Stomach smooth muscle (tissue), 2 donors: ENCODE results near the gene N4BP2L1.
A peak's percentile ranks its signal among the peaks of the same experiment; 100 is the strongest.

ENCODE experiments used
- H3K27ac ChIP-seq: one replicate; pipeline ENCODE4 v1.7.0; 2013; ENCODE audit warnings: mild to moderate bottlenecking, low read length, inconsistent platforms
- H3K27me3 ChIP-seq, 2 donors: one replicate each; pipeline ENCODE4 v1.7.0; 2013; ENCODE audit warnings: low read length in 2 of 2; ENCODE audit not compliant: insufficient read depth in 2 of 2, control insufficient read depth in 1 of 2
- H3K36me3 ChIP-seq, 2 donors: one replicate each; pipeline ENCODE4 v1.7.0; 2013; ENCODE audit warnings: low read length in 2 of 2; ENCODE audit not compliant: control insufficient read depth in 2 of 2, insufficient read depth in 2 of 2
- H3K4me1 ChIP-seq: one replicate; pipeline ENCODE4 v1.7.0; 2013; ENCODE audit warnings: low read length; ENCODE audit not compliant: control insufficient read depth, insufficient read depth
- H3K4me3 ChIP-seq, 2 donors: one replicate each; pipeline ENCODE4 v1.7.0; 2013; ENCODE audit warnings: low read length in 2 of 2
- H3K9ac ChIP-seq, 2 donors: one replicate each; pipeline ENCODE4 v1.7.0; 2013; ENCODE audit warnings: low read length in 2 of 2, mild to moderate bottlenecking in 1 of 2
- H3K9me3 ChIP-seq, 2 donors: one replicate each; pipeline ENCODE4 v1.7.0; 2013; ENCODE audit warnings: low read length in 2 of 2; ENCODE audit not compliant: control insufficient read depth in 2 of 2
- donor health status: healthy.
- donor health status: Pancreatic carcinoma.

Gene N4BP2L1

GRCh38 chr13:32431361-32431760 is 3.4 kb upstream of the N4BP2L1 start:
- Histone ChIP-seq H3K4me1 (peaks cover 16% of the 10 kb centered on the region), H3K27ac (no peak overlapping the region), H3K9me3 (no peaks in the 10 kb centered on the region), H3K36me3 (peaks cover 2 to 6% of the 10 kb centered on the region in 2 donors), H3K27me3 (no peaks in the 10 kb centered on the region), H3K4me3 (no peak overlapping the region), H3K9ac (no peak overlapping the region)

- Histone ChIP-seq H3K4me1 (peaks cover 28% of the 10 kb centered on the region), H3K27me3 (no peaks in the 10 kb centered on the region), H3K9ac (peak overlapping the region in 1 of 2 donors; percentile 42), H3K9me3 (no peaks in the 10 kb centered on the region), H3K36me3 (peaks cover 0 to 6% of the 10 kb centered on the region in 2 donors), H3K4me3 (peak overlapping the region in 1 of 2 donors; percentile 22), H3K27ac (no peak overlapping the region)
Observed at GRCh38 chr13:32430018-32430747, 2.3 kb upstream of the N4BP2L1 start.

- no peaks in the 10 kb centered on the region for H3K27me3 ChIP-seq
- peak overlapping the region; percentile 58 for H3K27ac ChIP-seq
- no peaks in the 10 kb centered on the region for H3K9me3 ChIP-seq
- no peak overlapping the region for H3K9ac ChIP-seq
- peaks cover 0 to 3% of the 10 kb centered on the region in 2 donors for H3K36me3 ChIP-seq
- H3K4me1 ChIP-seq: peaks cover 29% of the 10 kb centered on the region
- no peak overlapping the region for H3K4me3 ChIP-seq
Observed at GRCh38 chr13:32429433-32429909, 1.5 kb upstream of the N4BP2L1 start.

GRCh38 chr13:32428581-32429432 is 877 bp upstream of the N4BP2L1 start:
- peak overlapping the region; percentile 58 for H3K27ac ChIP-seq
- peaks cover 0 to 3% of the 10 kb centered on the region in 2 donors for H3K36me3 ChIP-seq
- no peaks in the 10 kb centered on the region for H3K9me3 ChIP-seq
- H3K9ac ChIP-seq: peak overlapping the region; percentile 51 to 80
- H3K4me1 ChIP-seq: peaks cover 29% of the 10 kb centered on the region
- no peaks in the 10 kb centered on the region for H3K27me3 ChIP-seq
- peak overlapping the region; percentile 89 to 90 for H3K4me3 ChIP-seq

- H3K9me3 ChIP-seq: no peaks in the 10 kb centered on the region
- peak overlapping the region; percentile 89 to 90 for H3K4me3 ChIP-seq
- peak overlapping the region; percentile 75 to 80 for H3K9ac ChIP-seq
- H3K4me1 ChIP-seq: peaks cover 29% of the 10 kb centered on the region
- H3K27ac ChIP-seq: peak overlapping the region; percentile 64
- no peaks in the 10 kb centered on the region for H3K27me3 ChIP-seq
- no peaks in the 10 kb centered on the region for H3K36me3 ChIP-seq
Observed at GRCh38 chr13:32426990-32427851, 709 bp downstream of the N4BP2L1 start.

- Histone ChIP-seq H3K9ac (peak overlapping the region; percentile 75 to 80), H3K9me3 (no peaks in the 10 kb centered on the region), H3K27me3 (no peaks in the 10 kb centered on the region), H3K27ac (peak overlapping the region; percentile 64), H3K36me3 (no peaks in the 10 kb centered on the region), H3K4me1 (peaks cover 29% of the 10 kb centered on the region), H3K4me3 (peak overlapping the region; percentile 89 to 90)
Observed at GRCh38 chr13:32426191-32426989, 1.5 kb downstream of the N4BP2L1 start.

- no peaks in the 10 kb centered on the region for H3K9me3 ChIP-seq
- H3K36me3 ChIP-seq: peaks cover 0 to 1% of the 10 kb centered on the region in 2 donors
- H3K9ac ChIP-seq: no peak overlapping the region
- H3K27ac ChIP-seq: no peak overlapping the region
- H3K27me3 ChIP-seq: no peaks in the 10 kb centered on the region
- peaks cover 26% of the 10 kb centered on the region for H3K4me1 ChIP-seq
- no peak overlapping the region for H3K4me3 ChIP-seq
Observed at GRCh38 chr13:32425158-32425557, 2.8 kb downstream of the N4BP2L1 start.

- no peak overlapping the region for H3K27ac ChIP-seq
- H3K9ac ChIP-seq: no peak overlapping the region
- peaks cover 18% of the 10 kb centered on the region for H3K4me1 ChIP-seq
Observed at GRCh38 chr13:32423592-32423991, 4.3 kb downstream of the N4BP2L1 start.

GRCh38 chr13:32419862-32420261 is 8.1 kb downstream of the N4BP2L1 start:
- H3K9ac ChIP-seq: no peak overlapping the region
- no peak overlapping the region for H3K4me3 ChIP-seq
- no peaks in the 10 kb centered on the region for H3K9me3 ChIP-seq

More at GRCh38 chr13:32423592-32423991, 4.3 kb downstream of the N4BP2L1 start:
- H3K4me3 ChIP-seq: no peak overlapping the region
- H3K9me3 ChIP-seq: no peaks in the 10 kb centered on the region
- no peaks in the 10 kb centered on the region for H3K27me3 ChIP-seq
- H3K36me3 ChIP-seq: peaks cover 0 to 5% of the 10 kb centered on the region in 2 donors

More at GRCh38 chr13:32419862-32420261, 8.1 kb downstream of the N4BP2L1 start:
- Histone ChIP-seq H3K36me3 (peaks cover 0 to 5% of the 10 kb centered on the region in 2 donors), H3K27me3 (no peaks in the 10 kb centered on the region), H3K27ac (no peak overlapping the region), H3K4me1 (no peaks in the 10 kb centered on the region)
